DMS153 treated with DMSO at 0.1 percent for 48 hours (cell line): ENCODE data around the gene TAF11L7.
"Not testable (repeated sequence)": the region's sequence is repeated elsewhere in the genome, so short reads cannot be mapped to it uniquely, and the experiment has no call there.

Source experiments
- DNase-seq: peaks from one replicate; lab custom pipeline; 2025; ENCODE audit not compliant: unreplicated experiment; lab: John Stamatoyannopoulos, UW

Gene TAF11L7

GRCh38 chr5:17585658-17586057 lies at the start of gene TAF11L7:
TSS of gene TAF11L7 (minus strand) at chr5:17585758.
- not testable (repeated sequence) for DNase-seq

GRCh38 chr5:17634160-17634559 lies 48.6 kb upstream of the TAF11L7 start, which contains the start of gene TAF11L14:
TSS of gene TAF11L14 (plus strand) at chr5:17634460.
- no peak for DNase-seq

GRCh38 chr5:17631788-17632187 lies 46.2 kb upstream of the TAF11L7 start, which contains the start of gene TAF11L13:
TSS of gene TAF11L13 (plus strand) at chr5:17632088.
- not testable (repeated sequence) for DNase-seq

- no peak for DNase-seq
Observed at GRCh38 chr5:17625686-17626085, 40.1 kb upstream of the TAF11L7 start.

GRCh38 chr5:17620627-17621026 lies 35.1 kb upstream of the TAF11L7 start:
- DNase-seq, result no peak

GRCh38 chr5:17619354-17619753 lies 33.8 kb upstream of the TAF11L7 start:
- no peak for DNase-seq

GRCh38 chr5:17614872-17615605 lies 29.5 kb upstream of the TAF11L7 start:
- no peak for DNase-seq

GRCh38 chr5:17610092-17610491 lies 24.5 kb upstream of the TAF11L7 start, which contains the start of gene TAF11L12:
TSS of gene TAF11L12 (plus strand) at chr5:17610392.
- not testable (repeated sequence) for DNase-seq

- DNase-seq, result not testable (repeated sequence)
Observed at GRCh38 chr5:17607461-17607860, 21.9 kb upstream of the TAF11L7 start.

- no peak for DNase-seq
Observed at GRCh38 chr5:17604951-17605350, 19.4 kb upstream of the TAF11L7 start.

- not testable (repeated sequence) for DNase-seq
Observed at GRCh38 chr5:17603880-17604279, 18.3 kb upstream of the TAF11L7 start, which contains the start of gene TAF11L11. TSS of gene TAF11L11 (plus strand) at chr5:17604183.

- DNase-seq, result not testable (repeated sequence)
Observed at GRCh38 chr5:17597728-17598127, 12.2 kb upstream of the TAF11L7 start, which contains the start of gene TAF11L10. TSS of gene TAF11L10 (minus strand) at chr5:17597828.

- not testable (repeated sequence) for DNase-seq
Observed at GRCh38 chr5:17594255-17594654, 8.7 kb upstream of the TAF11L7 start, which contains the start of gene TAF11L9. TSS of gene TAF11L9 (minus strand) at chr5:17594394.

- not testable (repeated sequence) for DNase-seq
Observed at GRCh38 chr5:17590860-17591259, 5.3 kb upstream of the TAF11L7 start, which contains the start of gene TAF11L8. TSS of gene TAF11L8 (minus strand) at chr5:17590960.
